ENCODE data around the gene LRCH3.

The LRCH3 gene

DNA sequence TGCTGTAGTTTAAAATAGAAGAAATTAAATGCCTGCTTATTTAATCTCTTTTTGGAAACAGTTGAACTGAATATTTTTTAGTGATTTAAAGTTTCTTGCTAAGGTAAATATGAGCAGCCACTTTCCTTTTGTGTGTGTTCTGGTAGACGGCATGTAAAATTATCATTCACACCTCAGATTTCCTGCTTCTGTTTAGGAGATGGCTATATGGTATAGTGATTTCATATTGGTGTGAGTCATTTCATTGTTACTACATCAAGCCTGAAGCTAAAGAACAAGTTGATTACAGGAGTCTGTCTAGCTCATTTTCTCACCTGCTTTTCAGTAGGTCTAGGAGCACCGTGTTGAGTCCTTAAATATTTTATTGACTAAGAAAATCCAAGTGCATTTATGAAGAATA is 2.2 kb downstream of the LRCH3 start:
- DNase-seq, result no peak

DNA sequence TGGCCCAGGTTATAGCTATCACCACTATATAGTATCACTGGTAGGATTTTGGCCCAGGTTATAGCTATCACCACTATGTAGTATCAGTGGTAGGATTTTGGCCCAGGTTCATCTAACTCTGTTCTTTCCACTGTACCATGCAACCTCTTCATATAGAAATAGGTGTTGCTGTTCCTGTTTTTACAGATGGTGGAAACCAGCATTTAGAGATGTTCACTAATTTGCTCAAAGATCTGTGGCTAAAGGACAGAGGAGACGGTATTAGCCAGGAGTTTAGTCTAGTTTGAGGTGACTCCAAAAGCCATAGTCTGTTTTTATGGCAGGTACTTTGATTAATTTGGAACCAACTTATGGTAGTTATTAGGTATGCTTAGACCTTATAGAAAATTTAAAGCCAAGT is 3.1 kb downstream of the LRCH3 start:
- no peak for DNase-seq

DNA sequence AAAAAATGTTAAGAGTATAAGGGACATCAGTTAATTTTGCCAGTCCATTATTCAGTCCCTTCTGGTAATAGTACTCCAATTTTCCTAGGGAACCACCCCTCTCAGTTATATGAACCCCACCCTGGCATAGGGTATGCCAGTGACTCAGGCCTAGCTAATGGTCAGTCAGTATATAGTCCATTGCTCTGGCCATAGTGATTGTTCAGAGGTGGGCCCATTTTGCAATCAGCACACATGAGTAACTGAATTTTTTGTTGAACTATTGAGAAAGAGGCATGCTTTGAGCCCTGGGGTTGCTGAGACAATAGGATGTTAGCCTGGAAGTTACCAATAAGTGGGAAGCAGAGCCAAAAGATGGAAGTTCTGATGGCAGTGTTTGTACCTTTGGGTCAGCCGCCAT is 4.1 kb downstream of the LRCH3 start:
- DNase-seq, result no peak

DNA sequence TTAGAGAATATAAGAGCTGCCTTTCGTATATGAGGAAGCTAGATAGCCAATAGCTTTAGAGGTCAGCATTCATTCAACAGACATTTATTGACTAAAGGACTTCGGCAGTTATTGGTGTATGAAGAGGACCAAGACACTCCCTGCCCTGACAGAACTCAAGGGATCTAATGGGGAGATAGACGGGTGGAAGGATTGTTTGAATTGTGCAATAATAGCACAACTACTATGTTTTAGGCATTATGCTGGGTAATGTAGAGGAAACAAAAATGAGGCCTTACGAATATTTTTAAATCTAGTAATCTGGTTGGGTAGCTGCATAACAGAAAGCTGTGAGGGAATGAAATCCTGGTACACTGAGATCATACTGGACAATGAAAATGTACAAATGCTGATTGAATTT is 5.0 kb downstream of the LRCH3 start:
- DNase-seq, result no peak

DNA sequence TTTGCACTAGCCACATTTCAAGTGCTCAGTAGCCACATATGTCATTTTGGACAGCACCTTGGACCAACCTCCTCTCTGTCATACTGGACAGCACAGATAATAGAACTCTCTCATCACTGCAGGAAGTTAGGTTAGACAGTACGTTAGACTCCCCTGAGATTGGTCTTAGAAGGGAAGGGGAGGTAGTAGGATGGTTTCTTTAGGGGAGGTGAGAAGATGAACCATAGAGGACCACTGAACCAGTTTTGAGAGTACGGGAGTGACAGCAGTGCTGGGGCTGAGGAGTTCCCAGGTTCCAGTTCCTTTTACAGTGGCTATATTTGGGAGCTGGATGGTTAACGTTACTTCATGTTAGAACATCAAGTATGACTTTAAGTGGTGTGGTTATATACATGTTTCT is 7.8 kb downstream of the LRCH3 start:
- DNase-seq, result no peak

DNA sequence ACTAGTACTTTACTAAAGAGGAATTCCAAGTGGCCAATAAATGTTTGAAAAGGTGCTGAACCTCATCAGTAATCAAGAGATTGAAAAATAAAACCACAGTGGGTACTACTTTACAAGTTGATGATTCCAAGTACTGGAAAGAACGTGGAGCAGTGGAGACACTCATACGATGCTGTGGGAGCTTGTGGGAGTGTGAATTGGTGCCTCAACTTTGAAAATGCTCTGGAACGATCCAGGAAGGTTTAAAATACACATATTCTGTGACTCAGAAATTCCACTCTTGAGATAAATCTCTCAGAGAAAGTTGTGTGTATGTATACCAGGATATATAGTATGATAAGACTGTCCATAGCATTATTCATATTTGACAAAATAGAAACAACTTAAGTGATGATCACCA is 9.3 kb downstream of the LRCH3 start:
- DNase-seq, result no peak

DNA sequence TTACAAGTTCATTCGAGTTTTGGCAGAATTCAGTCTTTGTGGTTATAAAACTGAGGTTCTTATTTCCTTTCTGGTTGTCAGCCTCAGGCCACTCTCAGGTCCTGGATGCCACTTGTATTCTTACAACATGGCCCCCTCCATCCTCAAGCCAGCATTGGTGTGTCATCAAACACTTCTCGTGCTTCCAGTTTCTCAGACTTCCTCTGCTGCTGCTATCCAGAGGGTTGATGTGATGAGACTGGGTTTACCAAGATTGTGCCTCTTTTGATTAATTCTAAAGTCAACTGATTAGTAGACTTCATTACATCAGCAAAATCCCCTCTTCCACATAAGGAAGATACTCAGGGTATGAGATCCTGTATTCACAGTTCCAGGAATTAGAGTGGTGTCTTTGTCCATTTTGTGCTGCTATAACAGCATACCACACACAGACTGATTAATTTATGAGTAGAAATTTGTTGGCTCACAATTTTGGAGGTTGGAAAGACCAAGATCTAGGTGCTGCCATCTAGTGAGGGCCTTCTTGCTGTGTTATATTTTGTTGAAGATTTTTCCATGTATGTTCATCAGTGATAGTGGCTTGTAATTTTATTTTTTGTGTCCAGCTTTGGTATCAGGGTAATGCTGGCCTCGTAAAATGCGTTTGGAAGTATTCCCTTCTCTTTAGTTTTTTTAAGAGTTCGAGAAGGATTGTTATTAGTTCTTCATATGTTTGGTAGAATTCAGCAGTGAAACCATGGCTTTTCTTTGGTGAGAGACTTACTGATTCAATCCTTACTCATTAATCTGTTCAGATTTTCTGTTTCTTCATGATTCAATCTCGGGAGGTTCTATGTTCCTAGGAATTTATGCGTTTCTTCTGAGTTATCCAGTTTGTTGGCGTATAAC is 11.1 kb downstream of the LRCH3 start:
- DNase-seq, result peak; percentile 35

DNA sequence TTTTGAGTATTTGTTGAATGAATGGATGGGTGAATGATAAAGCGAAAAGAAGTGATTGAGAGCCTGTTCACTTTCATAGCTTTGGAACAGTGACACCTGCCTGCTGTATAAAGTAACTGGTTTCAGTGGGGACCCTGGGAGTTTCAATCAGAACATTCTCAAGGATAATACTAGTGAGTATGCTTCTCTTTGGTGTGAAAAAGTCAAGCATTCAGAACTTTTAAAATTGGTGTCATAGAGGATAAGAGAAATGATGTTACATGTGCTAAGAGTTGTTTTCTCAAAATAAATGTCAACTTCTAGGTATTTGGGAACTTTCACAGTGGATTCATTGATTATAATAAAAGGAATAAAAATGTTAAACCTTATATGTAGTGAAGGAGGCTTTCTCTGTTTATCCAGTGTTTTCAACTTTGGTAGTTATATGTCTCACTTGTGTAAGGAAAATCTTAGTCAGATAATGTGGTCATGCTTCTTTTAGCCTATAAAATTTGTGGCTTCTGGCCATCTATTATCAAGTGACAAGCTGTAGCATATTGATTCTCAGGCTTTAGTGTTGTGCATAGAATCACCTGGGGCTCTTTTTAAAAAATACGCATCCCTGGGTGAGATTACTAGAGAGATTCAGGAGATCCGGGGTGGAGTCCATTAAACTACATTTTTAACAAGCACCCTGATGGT is 11.9 kb downstream of the LRCH3 start:
- no peak for DNase-seq

DNA sequence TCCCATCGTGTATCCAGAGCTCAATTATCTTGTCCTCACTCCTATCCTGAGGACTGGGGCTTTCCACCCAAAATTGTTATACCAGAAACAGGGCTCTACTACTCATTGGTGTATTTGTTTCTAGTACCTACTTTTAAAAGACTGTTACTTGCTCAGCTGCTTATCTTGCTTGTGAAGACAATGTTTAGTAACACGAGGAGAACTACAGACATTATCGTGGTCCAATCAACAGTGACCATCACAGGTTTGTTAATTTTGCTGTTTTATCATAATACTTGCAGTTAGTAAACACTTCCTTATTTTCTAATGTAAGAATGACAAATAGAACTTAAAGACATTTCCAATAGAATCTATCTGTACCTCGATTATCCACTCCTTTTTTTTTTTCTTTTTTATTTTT is 13.5 kb downstream of the LRCH3 start:
- no peak for DNase-seq

DNA sequence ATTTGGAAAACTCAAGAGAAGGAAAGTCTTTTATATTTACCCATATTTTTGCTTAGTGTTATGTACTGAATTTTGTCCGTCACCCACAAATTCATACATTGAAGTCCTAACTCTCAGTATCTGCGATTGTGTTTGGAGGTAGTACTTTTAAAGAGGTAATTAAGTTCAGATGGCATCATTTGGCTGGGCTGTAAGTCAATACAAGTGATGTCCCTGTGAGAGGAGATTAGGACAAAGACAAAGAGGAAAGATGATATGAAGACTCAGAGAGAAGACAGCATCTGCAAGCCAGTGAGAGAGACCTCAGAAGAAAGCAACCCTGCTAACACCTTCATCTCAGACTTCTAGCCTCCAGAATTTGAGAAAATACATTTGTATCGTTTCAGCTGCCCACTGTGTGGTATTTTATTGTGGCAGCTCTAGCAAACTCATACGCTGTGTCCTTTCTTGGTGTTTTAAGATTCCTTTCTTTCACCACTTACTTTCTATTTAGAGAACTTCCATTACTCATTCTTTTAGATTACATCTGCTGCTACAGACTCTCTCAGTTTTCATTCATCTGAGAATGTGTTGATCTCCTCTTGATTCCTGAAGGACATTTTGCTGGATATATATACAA is 17.0 kb downstream of the LRCH3 start:
- DNase-seq, result no peak

DNA sequence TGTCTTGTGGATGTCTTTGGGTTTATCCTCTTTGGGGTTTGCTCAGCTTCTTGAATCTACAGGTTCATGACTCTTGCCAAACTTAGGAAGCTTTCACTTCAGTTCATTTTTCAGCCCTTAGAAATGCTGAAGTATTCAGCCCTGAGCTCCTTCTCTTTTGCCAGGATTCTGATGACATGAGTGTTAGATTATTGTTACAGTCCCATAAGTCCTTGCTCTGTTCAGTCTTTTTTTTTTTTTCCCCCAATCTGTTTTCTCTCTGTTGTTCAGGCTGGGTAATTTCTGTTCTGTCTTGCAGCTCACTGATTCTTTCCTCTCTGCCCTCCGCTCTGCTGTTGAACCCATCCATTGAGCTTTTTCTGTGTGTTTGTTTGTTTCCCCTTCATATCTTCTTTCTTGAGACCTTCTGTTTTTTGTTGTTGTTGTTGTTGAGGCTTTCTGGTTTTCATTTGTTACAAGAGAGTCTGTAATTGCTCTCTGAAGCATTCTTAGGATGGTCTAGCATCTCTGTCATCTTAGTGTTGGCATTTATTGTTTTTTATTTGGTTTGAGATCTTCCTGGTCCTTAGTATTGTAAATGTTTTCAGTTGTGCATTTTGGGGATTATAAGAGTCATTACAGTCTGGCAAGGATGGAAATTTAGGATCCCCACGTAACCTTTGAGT is 18.4 kb downstream of the LRCH3 start:
- no peak for DNase-seq

DNA sequence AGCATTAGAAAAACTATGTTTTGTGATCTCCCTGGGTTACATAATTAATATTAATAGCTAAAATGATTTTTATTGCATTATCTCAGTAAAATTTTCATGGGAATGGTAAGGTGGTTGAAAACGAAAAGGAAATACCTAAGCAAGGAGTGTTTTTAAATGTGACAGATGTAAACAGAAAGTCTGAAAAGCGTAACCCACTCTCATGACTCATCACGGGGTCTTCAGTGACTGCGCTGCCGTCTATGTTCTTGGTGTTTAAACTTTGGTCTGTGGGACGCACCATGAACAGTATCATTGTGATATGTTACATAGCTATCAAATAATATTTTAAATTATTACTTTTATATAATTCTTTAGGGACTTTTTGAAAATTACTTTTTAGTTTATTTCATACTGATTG is 19.8 kb downstream of the LRCH3 start:
- DNase-seq, result no peak

DNA sequence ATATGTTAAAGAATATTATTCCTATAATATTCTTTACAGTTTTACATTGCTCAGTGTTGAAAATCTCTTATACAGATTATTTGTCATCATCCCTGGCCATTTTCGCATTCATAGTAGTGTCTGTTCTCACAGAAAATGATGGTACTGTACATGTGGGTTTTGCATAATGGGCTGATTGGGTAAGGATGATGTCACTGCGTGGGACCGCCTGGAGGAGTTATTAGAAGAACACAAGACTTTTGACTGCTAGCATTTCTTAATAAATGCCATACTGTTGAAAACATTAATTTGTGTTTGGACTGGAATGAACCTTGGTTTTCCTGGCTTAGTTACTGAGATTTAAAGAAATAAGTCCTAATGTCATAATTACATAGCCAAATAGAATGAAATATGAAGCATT is 20.3 kb downstream of the LRCH3 start:
- no peak for DNase-seq

DNA sequence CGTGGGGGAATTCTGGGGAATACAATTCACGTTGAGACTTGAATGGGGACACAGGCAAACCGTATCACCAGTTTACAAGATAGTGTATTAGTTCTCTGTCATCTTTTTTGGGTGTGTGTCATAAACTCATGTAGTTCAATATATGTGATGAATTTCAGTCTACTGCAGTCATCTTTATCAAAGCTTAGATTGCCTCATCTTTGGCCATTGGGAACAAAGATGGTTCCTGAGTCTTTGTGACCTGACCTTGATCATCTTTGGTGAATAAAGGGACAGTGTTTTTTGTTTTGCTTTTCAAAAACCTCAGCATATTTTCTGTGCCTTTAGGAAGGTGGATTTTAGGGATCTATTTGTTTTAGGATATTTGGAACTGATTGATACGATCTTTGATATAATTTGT is 23.3 kb downstream of the LRCH3 start:
- no peak for DNase-seq

DNA sequence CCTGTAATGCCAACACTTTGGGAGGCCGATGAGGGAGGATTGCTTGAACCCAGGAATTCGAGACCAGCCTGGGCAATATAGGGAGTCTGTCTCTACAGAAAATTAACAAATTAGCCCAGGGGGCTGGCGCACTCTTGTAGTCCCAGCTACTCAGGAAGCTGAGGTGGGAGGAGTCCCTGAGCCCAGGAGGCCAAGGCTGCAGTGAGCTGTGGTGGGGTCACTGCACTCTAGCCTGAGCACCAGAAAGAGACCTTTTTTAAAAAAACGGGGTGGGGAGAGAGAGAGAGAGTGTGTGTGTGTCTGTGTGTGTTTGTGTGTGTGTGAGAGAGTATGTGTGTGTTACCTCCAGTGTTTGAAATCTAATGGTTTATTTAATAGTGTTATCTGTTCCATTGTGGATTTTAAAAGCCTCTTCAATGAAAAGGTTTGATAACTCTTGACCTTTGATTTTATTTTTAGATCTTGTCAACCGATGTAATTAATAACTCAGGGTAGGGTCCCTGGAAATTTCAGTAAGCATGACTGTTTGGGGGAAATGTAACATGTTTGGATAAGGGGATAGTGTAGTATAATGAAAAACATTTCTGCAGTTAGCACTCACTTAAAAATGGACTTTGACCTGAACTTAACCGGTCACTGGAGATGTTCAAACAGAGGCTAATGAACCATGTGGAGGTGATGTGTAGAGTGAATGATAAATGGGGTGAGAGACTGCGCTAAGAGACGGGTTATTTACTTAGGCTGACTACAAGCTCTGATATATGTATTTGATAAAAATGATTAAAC is 29.7 kb downstream of the LRCH3 start:
- DNase-seq, result no peak

DNA sequence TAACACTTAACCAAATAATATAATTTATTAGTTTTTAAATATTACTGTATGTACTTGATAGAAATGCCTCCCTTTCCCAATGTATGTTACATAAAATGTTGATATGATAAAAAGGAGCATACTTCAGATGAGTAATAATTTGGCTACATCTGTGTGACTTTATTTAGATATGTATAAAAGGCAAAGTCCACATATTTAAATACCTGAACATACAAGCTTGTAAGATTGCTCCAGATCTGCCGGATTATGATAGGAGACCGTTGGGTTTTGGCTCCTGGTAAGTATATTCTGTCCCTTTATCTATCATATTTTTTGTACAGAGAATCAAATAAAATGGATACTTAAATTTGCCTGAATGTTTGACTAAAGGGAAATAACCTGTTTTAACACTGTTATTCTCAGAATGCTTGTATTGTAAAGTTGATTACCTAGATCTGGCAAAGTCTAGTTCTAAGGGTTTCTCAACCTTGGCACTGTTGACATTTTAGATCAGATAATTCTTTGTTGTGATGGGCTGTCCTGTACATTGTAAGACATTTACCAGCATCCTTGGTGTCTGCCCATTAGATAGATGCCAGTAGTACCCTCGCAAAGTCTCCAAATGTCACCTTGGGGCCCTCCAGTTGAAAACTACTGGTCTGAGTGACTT is 38.5 kb downstream of the LRCH3 start:
- DNase-seq, result no peak

DNA sequence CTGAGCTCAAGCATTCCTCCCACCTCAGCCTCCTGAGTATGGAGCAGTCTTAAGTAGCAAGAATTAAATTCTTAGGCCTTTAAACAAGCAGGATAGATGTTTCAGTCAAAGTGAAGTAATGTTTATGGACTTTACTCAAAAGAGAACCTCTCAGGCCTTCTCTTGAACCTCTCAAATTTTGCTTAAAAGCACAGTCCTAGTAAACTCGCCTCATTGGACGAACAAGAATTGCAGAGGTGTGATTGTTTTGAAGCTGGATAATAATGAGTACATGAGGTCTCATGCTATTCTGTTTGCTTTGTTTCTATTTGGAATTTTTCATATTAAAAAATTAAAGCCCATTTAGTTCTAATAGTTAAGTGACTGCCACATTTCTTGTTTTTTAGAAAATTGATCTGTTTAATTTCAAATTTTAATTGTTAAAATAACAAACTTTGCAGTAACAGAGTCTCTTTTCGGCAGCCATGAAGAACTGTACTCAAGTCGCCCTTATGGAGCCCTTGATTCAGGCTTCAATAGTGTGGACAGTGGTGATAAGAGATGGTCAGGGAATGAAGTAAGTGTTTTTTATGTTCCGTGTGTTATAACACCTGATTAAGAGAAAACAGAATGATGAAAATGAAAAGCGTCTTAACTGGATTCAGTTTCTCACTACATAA is 39.4 kb downstream of the LRCH3 start:
- no peak for DNase-seq

DNA sequence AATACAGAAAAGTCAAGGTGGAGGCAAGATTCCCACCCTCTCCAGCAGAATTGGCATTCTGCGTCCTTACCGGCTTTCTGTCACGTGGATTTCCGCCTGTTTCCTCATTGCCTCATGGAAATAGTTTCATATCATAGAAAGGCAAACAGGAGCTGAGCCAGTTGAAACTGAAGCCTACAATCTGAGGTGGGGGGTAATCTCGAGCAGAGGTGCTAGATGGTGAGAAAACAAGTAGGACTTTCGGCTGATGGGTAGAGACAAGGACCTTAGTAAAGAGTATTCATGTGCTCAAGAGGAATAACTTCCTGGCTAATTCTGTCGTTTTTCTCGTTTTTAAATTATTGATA is 39.9 kb downstream of the LRCH3 start:
- no peak for DNase-seq

DNA sequence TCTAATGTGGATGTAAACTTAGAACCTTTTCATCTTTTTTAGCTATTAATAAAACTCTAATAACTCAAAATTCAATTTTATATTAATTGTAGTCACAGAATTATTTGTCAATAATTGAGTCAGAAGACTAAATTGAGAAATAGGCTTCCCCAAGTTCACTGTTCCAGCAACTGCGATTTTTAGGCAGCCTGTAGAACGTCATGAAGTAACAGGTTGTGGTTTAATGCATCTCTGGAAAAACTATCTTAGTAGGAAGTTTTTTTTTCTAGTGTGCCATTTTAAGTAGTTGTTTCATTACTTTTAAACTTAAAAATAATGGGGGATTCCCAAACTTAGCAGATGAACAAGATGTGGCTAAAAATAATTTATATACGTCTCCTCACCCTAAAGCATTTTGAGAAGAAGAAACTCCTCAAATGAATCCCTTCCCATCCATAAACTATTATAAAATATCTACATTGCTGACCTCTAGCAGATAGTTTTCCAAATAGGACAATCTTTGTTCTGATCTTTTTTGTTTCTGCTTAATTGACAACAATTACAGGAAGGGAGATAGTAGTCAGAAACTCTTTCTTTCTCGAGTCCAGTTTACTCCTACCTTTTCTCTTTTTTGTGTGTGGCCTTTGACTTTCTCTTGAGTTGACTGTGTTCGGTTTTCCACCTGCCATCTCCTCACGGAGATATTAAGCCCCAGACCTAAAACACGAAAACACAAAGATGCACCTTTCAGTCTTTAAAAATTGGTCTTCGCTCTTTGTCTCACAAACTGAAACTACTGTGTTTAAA is 43.1 kb downstream of the LRCH3 start:
- no peak for DNase-seq

DNA sequence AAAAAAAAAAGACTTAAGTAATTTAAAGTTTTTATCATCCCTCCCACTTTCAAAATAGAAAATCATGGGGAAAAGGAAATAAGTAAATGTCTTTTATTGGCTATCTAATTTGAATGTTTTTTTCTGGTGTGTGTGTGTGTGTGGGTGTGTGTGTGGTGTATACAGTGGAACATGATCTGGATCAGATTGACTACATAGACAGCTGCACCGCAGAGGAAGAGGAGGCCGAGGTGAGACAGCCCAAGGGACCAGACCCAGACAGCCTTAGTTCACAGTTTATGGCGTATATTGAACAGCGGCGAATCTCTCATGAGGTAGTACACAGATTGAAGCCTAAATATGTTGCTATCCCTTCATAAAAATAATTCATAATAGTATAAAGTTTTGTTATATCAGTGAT is 44.5 kb downstream of the LRCH3 start:
- DNase-seq, result no peak

DNA sequence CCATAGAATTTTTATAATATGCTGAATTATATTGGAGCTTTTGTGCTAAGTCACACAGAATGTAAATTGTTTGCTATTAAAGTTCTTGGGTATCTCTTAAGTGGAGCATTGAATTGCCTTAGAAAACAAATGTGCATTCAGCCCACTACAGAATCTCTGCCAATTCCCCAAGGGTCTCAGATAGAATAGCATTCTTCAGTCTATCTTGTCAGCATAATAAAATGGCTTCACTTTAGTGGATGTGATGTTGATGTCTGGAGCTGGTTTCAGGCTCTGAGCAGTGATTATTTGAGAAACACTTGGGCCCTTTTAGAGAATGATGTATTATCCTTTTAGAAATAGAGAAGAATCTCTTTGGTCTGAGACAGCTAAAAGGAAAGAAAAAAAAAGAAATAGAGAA is 45.2 kb downstream of the LRCH3 start:
- no peak for DNase-seq

Data from CD4-positive, alpha-beta T cell treated with Interleukin-6 for 4 hours (primary cell).